Ectodermal cell (in vitro differentiated cells): ENCODE results near the gene FGFR3.
A peak's percentile ranks its signal among the peaks of the same experiment; 100 is the strongest.

Source experiments
- H3K27ac ChIP-seq: 2 replicates; pipeline ENCODE4 v1.7.0; 2013; ENCODE audit warnings: mild to moderate bottlenecking, low read depth, low read length; ENCODE audit not compliant: insufficient read depth, poor library complexity, severe bottlenecking
- H3K27me3 ChIP-seq: 2 replicates; pipeline ENCODE4 v1.7.0; 2013; ENCODE audit warnings: mild to moderate bottlenecking, low read length; ENCODE audit not compliant: insufficient read depth, control insufficient read depth, poor library complexity, severe bottlenecking
- H3K36me3 ChIP-seq: one replicate; pipeline ENCODE4 v1.7.0; 2013; ENCODE audit warnings: low read length; ENCODE audit not compliant: control insufficient read depth, insufficient read depth
- H3K4me1 ChIP-seq: one replicate; pipeline ENCODE4 v1.7.0; 2013; ENCODE audit warnings: low read length; ENCODE audit not compliant: control insufficient read depth, insufficient read depth
- H3K4me3 ChIP-seq: 2 replicates; pipeline ENCODE4 v1.7.0; 2013; ENCODE audit warnings: low read depth, low read length, control low read depth; ENCODE audit not compliant: insufficient read depth
- H3K9me3 ChIP-seq: 2 replicates; pipeline ENCODE4 v1.7.0; 2013; ENCODE audit warnings: mild to moderate bottlenecking, low read length, moderate library complexity; ENCODE audit not compliant: control insufficient read depth
- WGBS, 2 experiments: methylation state at CpG; one replicate each; pipeline ENCODE4 v1.1.7; 2013; ENCODE audit warnings: missing lambda C conversion rate in 2 of 2; 5-methylcytosine and 5-hydroxymethylcytosine counted together

The FGFR3 gene

DNA sequence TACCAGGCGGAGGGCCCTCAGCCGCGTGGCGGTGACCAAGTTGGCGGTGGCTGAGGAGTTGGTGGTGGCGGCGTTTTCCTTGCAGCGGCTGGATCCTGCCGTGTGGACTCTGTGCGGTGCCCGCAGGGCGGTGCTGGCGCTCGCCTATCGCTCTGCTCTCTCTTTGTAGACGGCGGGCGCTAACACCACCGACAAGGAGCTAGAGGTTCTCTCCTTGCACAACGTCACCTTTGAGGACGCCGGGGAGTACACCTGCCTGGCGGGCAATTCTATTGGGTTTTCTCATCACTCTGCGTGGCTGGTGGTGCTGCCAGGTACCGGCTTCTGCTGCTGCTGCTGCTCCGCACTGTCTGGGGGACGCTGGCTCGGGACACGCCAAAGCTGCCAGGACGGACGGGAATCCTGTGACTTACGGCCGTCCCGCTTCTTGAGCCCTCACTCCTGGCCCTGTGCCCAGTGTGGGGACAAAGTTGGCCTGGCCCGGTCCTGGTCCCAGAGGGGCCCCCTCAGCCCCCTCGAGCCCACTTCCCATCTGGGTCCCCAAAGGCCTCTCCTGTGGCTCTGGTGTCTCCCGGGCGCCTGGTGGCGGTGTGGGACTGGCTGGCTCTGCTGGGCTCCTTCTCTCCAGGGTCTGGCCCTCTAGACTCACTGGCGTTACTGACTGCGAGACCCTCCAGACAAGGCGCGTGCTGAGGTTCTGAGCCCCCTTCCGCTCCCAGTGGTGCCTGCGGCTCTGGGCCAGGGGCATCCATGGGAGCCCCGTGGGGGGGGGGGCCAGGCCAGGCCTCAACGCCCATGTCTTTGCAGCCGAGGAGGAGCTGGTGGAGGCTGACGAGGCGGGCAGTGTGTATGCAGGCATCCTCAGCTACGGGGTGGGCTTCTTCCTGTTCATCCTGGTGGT, 10.7 kb downstream of the FGFR3 start:
- H3K27me3 ChIP-seq: no peaks in the 10 kb centered on the region
- no peaks in the 10 kb centered on the region for H3K4me1 ChIP-seq
- no peaks in the 10 kb centered on the region for H3K9me3 ChIP-seq
- H3K36me3 ChIP-seq: peaks cover 37% of the 10 kb centered on the region
- H3K4me3 ChIP-seq: no peak overlapping the region
- H3K27ac ChIP-seq: no peak overlapping the region
- WGBS, 2 experiments: 96% methylated on average over 51 of the region's 51 CpGs

- no peak overlapping the region for H3K4me3 ChIP-seq
- peaks cover 33% of the 10 kb centered on the region for H3K36me3 ChIP-seq
- WGBS, 2 experiments: 95% methylated on average over 37 of the region's 37 CpGs
- H3K4me1 ChIP-seq: no peaks in the 10 kb centered on the region
- H3K27ac ChIP-seq: no peak overlapping the region
- no peaks in the 10 kb centered on the region for H3K27me3 ChIP-seq
- no peaks in the 10 kb centered on the region for H3K9me3 ChIP-seq
Observed at GRCh38 chr4:1804638-1805492, 11.8 kb downstream of the FGFR3 start.

DNA sequence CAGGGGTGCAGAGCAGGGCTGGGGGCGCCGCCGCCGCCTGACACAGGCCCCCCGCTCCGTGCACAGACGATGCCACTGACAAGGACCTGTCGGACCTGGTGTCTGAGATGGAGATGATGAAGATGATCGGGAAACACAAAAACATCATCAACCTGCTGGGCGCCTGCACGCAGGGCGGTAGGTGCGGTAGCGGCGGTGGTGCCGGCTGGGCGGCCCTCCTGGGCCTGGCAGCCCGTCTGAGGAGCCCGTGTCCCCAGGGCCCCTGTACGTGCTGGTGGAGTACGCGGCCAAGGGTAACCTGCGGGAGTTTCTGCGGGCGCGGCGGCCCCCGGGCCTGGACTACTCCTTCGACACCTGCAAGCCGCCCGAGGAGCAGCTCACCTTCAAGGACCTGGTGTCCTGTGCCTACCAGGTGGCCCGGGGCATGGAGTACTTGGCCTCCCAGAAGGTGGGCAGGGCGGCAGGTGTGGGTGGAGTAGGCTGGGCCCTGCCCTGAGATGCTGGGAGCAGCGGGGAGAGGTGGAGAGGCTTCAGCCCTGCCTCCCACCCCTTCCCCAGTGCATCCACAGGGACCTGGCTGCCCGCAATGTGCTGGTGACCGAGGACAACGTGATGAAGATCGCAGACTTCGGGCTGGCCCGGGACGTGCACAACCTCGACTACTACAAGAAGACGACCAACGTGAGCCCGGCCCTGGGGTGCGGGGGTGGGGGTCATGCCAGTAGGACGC, 12.6 kb downstream of the FGFR3 start:
- peaks cover 33% of the 10 kb centered on the region for H3K36me3 ChIP-seq
- no peak overlapping the region for H3K27ac ChIP-seq
- no peaks in the 10 kb centered on the region for H3K4me1 ChIP-seq
- no peaks in the 10 kb centered on the region for H3K9me3 ChIP-seq
- H3K27me3 ChIP-seq: no peaks in the 10 kb centered on the region
- H3K4me3 ChIP-seq: no peak overlapping the region
- WGBS, 2 experiments: 94 to 95% methylated on average over 47 of the region's 47 CpGs

GRCh38 chr4:1806223-1806564, 13.1 kb downstream of the FGFR3 start:
- peaks cover 32% of the 10 kb centered on the region for H3K36me3 ChIP-seq
- H3K9me3 ChIP-seq: no peaks in the 10 kb centered on the region
- H3K27ac ChIP-seq: no peak overlapping the region
- H3K4me3 ChIP-seq: no peak overlapping the region
- H3K27me3 ChIP-seq: no peaks in the 10 kb centered on the region
- 93 to 94% methylated on average over 11 of the region's 11 CpGs for WGBS, 2 experiments
- no peaks in the 10 kb centered on the region for H3K4me1 ChIP-seq

GRCh38 chr4:1806596-1807331, 13.7 kb downstream of the FGFR3 start:
- H3K9me3 ChIP-seq: no peaks in the 10 kb centered on the region
- no peaks in the 10 kb centered on the region for H3K4me1 ChIP-seq
- H3K27ac ChIP-seq: no peak overlapping the region
- H3K27me3 ChIP-seq: no peaks in the 10 kb centered on the region
- H3K36me3 ChIP-seq: peaks cover 26% of the 10 kb centered on the region
- no peak overlapping the region for H3K4me3 ChIP-seq
- 94 to 95% methylated on average over 41 of the region's 41 CpGs for WGBS, 2 experiments

- Histone ChIP-seq H3K27ac (no peak overlapping the region), H3K36me3 (peaks cover 23% of the 10 kb centered on the region), H3K27me3 (no peaks in the 10 kb centered on the region), H3K4me1 (no peaks in the 10 kb centered on the region), H3K4me3 (no peak overlapping the region), H3K9me3 (no peaks in the 10 kb centered on the region)
- WGBS, 2 experiments: 91 to 92% methylated on average over 16 of the region's 16 CpGs
Observed at GRCh38 chr4:1807332-1807777, 14.3 kb downstream of the FGFR3 start.

- 94 to 96% methylated on average over 3 of the region's 6 CpGs for WGBS, 2 experiments
- Histone ChIP-seq H3K9me3 (no peaks in the 10 kb centered on the region), H3K27me3 (no peaks in the 10 kb centered on the region), H3K36me3 (peaks cover 23% of the 10 kb centered on the region), H3K27ac (no peak overlapping the region), H3K4me3 (no peak overlapping the region), H3K4me1 (no peaks in the 10 kb centered on the region)
Observed at GRCh38 chr4:1808396-1808795, 15.3 kb downstream of the FGFR3 start.

- WGBS, 2 experiments: 80 to 83% methylated on average over 11 of the region's 11 CpGs
- Histone ChIP-seq H3K36me3 (peaks cover 18% of the 10 kb centered on the region), H3K27ac (peak overlapping the region; percentile 42), H3K4me3 (no peak overlapping the region), H3K9me3 (no peaks in the 10 kb centered on the region), H3K4me1 (no peaks in the 10 kb centered on the region), H3K27me3 (no peaks in the 10 kb centered on the region)
Observed at GRCh38 chr4:1808851-1809753, 16.0 kb downstream of the FGFR3 start.
